ENCODE measurements around the gene MAP2K3. TPM values are rescaled to one million over a fixed set of nuclear protein-coding genes. Genes with fewer than 3 reads are reported as not detected.

MAP2K3 gene
- polyA plus RNA-seq, 1 donor (not counting 4 experiments of a cell fraction or from before 2014, with no cell fraction given): 22.4 TPM

- dilution Hi-C loops (cut with MboI; ENCODE audit: extremely low pct_ligation_motif_present, low sequenced_read_pairs): no loop called here
- TF ChIP-seq CTCF (optimal IDR thresholded peaks at IDR 0.05 in 1 of 3, IDR thresholded peaks at IDR 0.05 in 1 of 3, conservative IDR thresholded peaks at IDR 0.05 in 1 of 3; ENCODE audit: extremely low read depth in 1 of 3, insufficient read depth in 2 of 3, low read length in 3 of 3) (no peak), EZH2 (IDR thresholded peaks at IDR 0.05; ENCODE audit: low read length) (no peak)
These were observed 13.8 kb downstream of the MAP2K3 start for GRCh38 chr17:21298056-21298982.

DNA sequence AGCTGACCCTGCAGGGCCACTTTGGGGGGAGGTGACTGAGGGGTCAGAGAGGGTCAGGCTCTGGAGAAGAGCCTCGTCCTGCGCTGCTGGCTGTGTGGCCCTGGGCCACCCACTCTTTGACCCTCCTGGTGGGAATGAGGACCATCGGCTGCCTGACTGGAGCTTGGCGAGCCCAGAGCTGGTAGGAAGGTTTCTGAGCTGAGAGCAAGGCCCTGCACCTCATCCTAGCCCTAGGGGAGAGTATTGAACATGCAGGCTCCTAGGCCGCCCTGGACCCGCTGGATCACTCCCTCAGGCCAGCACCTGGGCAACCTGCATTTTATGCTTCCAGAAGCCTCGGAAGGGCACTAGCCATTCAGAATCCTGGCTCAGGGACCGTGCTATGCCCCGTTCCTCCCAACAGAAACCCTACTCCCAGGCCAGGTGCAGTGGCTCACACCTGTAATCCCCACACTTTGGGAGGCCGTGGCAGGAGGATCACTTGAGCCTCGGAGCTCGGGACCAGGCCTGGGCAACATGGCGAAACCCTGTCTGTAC is 14.5 kb downstream of the MAP2K3 start:
- H3K36me3 ChIP-seq (ENCODE audit: control insufficient read depth in 2 of 2, extremely low read depth in 1 of 2, insufficient read depth in 2 of 2, low read length in 2 of 2): peaks cover 33 to 39% of the 10 kb centered on the region in 2 experiments
- no peak overlapping the region for H3K27ac ChIP-seq (ENCODE audit: control insufficient read depth, insufficient read depth, low read length)
- no peaks in the 10 kb centered on the region for H3K9me1 ChIP-seq (ENCODE audit: control insufficient read depth, extremely low read depth, insufficient read depth, low read length)
- dilution Hi-C loops (cut with MboI; ENCODE audit: extremely low pct_ligation_motif_present, low sequenced_read_pairs): no loop called here
- peaks cover 3% of the 10 kb centered on the region for H3K4me1 ChIP-seq (ENCODE audit: control insufficient read depth, extremely low read depth, insufficient read depth, low read length)
- H2AFZ ChIP-seq (ENCODE audit: control insufficient read depth, low read length): no peak overlapping the region
- DNase-seq (ENCODE audit: low read depth, low spot score): no peak
- H3K4me2 ChIP-seq (ENCODE audit: control insufficient read depth, extremely low read depth, insufficient read depth, low read depth, low read length): no peak overlapping the region
- no peak for TF ChIP-seq CTCF (optimal IDR thresholded peaks at IDR 0.05 in 1 of 3, IDR thresholded peaks at IDR 0.05 in 1 of 3, conservative IDR thresholded peaks at IDR 0.05 in 1 of 3; ENCODE audit: extremely low read depth in 1 of 3, insufficient read depth in 2 of 3, low read length in 3 of 3)
- TF ChIP-seq EZH2 (IDR thresholded peaks at IDR 0.05; ENCODE audit: low read length): no peak
- no peak for FAIRE-seq
- H3K9me3 ChIP-seq (ENCODE audit: control insufficient read depth, low read depth, low read length): peaks cover 3% of the 10 kb centered on the region
- peaks cover 5% of the 10 kb centered on the region for H4K20me1 ChIP-seq (ENCODE audit: control insufficient read depth, extremely low read depth, insufficient read depth, low read length)
- no peak overlapping the region for H3K9ac ChIP-seq (ENCODE audit: control insufficient read depth, extremely low read depth, insufficient read depth, low read length)
- H3K4me3 ChIP-seq (ENCODE audit: control insufficient read depth in 2 of 3, extremely low read depth in 1 of 3, insufficient read depth in 2 of 3, low read depth in 1 of 3, low read length in 3 of 3): no peak overlapping the region
- H3K27me3 ChIP-seq (ENCODE audit: control insufficient read depth, extremely low read depth, insufficient read depth, low read length): no peaks in the 10 kb centered on the region
- H3K79me2 ChIP-seq (ENCODE audit: control insufficient read depth, insufficient read depth, low read length): peaks cover 37% of the 10 kb centered on the region

More at GRCh38 chr17:21298056-21298982, 13.8 kb downstream of the MAP2K3 start:
- peaks cover 3% of the 10 kb centered on the region for H3K9me3 ChIP-seq (ENCODE audit: control insufficient read depth, low read depth, low read length)
- H2AFZ ChIP-seq (ENCODE audit: control insufficient read depth, low read length): no peak overlapping the region
- peaks cover 44% of the 10 kb centered on the region for H3K79me2 ChIP-seq (ENCODE audit: control insufficient read depth, insufficient read depth, low read length)
- no peak overlapping the region for H3K4me3 ChIP-seq (ENCODE audit: control insufficient read depth in 2 of 3, extremely low read depth in 1 of 3, insufficient read depth in 2 of 3, low read depth in 1 of 3, low read length in 3 of 3)
- no peak overlapping the region for H3K4me2 ChIP-seq (ENCODE audit: control insufficient read depth, extremely low read depth, insufficient read depth, low read depth, low read length)
- DNase-seq (ENCODE audit: low read depth, low spot score) (no peak), FAIRE-seq (no peak)
- H3K9me1 ChIP-seq (ENCODE audit: control insufficient read depth, extremely low read depth, insufficient read depth, low read length): no peaks in the 10 kb centered on the region
- peaks cover 7% of the 10 kb centered on the region for H4K20me1 ChIP-seq (ENCODE audit: control insufficient read depth, extremely low read depth, insufficient read depth, low read length)
- peaks cover 3% of the 10 kb centered on the region for H3K4me1 ChIP-seq (ENCODE audit: control insufficient read depth, extremely low read depth, insufficient read depth, low read length)
- H3K36me3 ChIP-seq (ENCODE audit: control insufficient read depth in 2 of 2, extremely low read depth in 1 of 2, insufficient read depth in 2 of 2, low read length in 2 of 2): peaks cover 31 to 35% of the 10 kb centered on the region in 2 experiments
- no peak overlapping the region for H3K9ac ChIP-seq (ENCODE audit: control insufficient read depth, extremely low read depth, insufficient read depth, low read length)
- no peaks in the 10 kb centered on the region for H3K27me3 ChIP-seq (ENCODE audit: control insufficient read depth, extremely low read depth, insufficient read depth, low read length)
- no peak overlapping the region for H3K27ac ChIP-seq (ENCODE audit: control insufficient read depth, insufficient read depth, low read length)
